ENCODE results near the gene KMT2A.
"Not testable (repeated sequence)": the region's sequence is repeated elsewhere in the genome, so short reads cannot be mapped to it uniquely, and the experiment has no call there.

KMT2A gene

DNA sequence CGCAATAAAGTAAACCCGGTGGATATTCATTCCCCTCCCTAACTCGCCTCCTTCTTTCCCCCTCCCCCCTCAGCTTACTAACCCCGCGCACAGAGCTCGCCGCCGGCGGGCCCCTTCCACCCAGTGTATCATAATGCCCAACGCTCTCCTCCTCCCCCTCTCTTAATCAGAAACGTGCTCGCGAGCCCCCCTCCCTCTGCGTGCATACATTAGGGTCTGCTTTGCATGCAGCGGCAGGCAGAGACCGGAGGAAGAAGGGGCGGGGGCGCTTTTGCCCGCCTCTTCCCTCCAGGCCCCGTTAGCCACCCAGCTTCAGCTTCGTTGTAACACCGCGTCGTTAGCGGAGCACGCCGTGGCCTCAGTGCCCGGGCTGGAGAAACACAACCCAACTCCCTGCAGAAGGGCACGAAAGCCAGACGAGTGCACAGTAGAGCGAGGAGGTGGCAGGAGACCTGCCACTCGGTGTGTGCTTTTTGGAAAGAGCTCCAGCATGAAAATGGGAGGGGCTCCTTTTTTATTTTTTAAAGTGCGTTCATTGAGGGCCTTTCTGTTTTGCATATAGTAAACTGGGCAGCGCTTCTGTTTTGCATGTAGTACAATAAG lies 901 bp upstream of the KMT2A start:
- peak; percentile 91 to 92 for DNase-seq

DNA sequence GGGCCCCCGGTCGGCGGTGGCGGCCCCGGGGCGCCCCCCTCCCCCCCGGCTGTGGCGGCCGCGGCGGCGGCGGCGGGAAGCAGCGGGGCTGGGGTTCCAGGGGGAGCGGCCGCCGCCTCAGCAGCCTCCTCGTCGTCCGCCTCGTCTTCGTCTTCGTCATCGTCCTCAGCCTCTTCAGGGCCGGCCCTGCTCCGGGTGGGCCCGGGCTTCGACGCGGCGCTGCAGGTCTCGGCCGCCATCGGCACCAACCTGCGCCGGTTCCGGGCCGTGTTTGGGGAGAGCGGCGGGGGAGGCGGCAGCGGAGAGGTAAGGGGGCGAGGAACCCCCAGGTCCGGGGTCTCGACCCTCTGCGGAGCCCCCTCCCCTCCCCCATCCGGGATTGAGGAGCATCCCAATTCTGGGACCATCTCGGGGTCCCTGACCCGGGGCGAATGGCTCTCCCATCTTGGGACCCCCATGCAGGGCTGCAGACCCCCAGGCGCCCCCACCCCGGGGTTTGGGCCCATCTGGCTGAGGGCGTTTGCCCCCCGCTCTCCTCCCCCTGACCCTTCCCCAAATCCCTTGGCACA lies 431 bp downstream of the KMT2A start:
- no peak for DNase-seq

DNA sequence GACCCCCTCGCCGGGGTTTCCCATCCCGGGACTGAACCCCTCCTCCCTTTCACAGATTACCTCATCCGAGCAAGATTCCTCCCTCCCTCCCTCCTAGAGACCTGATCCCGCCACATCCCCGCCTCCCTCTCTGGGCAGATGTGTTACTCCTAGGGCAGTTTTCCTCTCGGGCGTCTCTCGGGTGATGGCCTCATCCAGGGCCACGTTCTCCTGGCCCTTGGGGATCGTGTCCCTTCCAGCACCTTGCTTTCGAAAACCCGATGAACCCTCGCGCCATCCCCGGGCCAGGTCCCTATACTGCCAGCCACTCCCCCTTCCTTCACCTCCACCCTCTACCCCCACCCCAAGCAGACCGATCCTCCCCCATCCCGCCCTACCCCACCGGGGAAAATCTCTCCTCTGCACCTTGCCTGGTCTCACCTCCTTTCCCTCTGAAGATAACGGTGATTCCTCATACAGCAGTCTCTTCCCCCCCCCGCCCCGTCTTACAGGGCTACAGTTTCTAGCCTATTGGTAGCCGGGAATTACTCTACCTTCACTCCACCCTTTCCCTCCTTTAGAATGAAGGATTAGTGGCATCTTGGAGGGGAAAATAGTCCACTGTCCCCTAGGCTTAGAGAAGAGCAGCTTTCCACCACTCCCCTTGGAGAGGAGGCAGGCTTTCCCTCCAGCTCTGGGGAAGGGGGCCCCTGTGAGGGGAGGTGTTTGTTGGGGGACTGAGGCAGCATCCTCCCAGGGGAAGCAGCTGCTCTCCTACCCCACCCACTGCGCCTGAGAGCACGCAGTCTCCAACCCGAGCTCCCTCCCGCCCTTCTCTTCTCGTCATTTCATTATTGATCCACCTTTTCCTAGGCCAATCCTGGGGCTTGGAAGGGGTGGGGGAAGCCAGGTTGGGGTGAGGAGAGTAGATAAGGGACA lies 1.2 kb downstream of the KMT2A start:
- DNase-seq: peak; percentile 18 to 47

DNA sequence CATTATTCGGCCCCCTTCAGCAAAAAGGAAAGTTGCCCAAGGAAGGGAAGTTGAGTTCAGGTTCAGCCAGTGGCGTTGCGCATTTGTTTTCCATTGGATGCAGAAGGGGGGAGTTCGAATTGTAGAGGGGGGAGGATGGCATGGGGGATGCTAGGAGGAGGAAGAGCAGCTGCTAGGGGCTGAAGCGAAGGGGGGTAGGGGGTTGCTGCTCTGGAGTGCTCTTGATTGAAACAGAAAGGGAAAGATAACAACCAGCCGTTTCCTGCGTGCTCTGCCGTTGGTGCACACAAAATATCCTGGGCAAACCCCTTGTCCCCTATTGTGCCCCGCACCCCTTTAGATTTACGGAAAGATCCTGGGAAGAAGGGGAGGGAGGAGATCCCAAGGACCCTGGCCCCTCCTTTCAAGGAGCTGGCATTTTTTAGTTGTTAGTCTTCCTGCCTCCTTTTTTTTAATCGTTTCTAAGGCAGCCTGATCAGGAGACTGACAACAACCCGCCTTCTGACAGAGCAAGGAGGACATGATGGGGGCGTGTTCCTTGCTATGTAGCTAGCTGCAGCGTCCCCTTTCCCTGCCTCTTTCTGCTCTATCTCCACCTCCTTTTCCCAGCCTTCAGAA lies 2.1 kb downstream of the KMT2A start:
- DNase-seq: no peak

DNA sequence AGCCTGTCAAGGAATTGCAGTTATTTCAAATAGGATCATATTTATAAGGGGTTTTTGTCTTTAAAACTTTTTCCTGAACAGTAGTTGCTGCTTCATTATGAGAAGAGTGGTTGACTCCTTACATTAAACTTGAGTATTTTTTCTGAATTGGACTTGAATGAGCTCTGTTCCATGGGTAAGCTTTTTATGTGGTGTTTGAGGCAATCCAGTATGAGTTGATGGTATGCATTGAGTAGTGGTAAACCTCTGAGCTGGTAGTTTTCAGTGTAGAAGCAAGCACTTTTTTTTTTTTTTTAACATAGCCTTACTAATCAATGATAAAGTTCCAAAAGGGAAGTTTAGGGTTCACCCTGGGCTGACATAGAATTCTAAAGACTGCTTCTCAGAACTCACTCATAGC lies 3.4 kb downstream of the KMT2A start:
- no peak for DNase-seq

DNA sequence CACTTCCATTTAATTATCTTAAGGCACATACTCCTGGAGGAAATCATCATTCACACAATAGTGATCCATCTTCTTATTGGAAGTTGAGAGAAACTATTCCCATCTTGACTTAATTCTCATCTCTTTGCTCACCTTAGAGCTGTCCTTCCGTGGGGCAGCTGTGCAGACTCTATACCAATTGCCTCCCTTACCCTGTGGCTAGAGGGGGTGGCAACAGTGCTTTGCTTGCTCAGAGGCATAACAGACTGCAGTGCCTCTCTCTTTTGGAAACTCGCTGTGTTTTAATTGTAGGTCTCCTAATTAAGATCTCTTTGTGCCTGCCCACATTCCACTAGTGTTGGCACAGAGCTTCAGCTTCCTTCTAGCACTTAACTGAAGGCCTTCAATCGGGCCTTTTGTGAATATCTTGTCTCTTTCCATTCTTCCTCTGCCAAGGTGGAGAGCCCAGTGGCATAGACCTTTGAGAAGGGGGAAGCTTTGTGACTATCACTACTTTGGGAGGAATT lies 5.5 kb downstream of the KMT2A start:
- no peak for DNase-seq

DNA sequence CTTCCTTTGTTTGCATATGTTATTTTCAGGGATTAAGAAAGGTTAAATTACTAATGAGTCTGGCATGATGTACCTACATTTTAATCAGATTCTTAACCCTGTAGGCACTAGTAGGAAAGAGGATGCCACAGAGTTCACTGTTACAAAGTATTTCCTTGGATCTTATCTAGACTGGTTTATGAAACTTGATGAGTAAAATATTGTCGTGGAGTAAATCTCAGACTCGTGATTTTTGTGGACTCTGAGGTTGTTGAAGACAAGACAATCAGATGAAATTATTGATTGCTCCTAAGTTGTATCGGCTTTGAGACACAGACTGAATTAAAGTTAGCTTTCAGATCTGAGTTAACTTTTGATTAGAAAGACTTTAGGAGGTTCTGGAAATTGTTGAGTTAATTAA lies 6.0 kb downstream of the KMT2A start:
- DNase-seq: no peak

DNA sequence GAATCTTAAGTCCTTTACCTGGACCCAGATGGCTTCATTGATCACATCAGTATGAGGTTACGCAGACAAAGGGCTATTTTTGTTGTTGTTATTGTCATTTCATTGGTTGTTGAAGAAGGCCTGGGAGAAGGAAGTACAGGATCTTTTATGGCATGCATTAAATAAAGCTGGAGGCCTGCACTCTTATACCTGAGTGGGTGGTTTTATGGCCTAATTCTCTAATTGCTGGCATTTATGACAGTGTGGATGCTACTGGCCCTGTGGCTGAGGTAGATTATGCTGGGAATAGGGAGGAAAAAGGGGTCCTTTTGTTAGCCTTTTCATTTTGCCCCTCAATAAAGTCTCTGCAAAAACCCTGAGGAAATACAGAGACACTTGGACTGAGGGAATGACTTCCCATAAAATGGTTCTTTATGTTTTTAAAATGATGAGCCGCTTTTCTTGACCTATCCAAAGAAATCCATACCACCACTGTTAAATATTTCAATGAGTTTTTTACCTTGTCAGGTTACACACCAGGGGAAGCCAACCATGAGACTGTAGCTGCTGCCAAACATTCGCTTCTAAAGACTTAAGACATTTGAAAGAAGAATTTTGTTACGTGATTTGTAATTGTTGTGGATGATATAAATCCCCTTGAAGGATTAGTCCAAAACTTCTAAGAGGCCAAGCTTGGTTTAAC lies 6.8 kb downstream of the KMT2A start:
- no peak for DNase-seq

DNA sequence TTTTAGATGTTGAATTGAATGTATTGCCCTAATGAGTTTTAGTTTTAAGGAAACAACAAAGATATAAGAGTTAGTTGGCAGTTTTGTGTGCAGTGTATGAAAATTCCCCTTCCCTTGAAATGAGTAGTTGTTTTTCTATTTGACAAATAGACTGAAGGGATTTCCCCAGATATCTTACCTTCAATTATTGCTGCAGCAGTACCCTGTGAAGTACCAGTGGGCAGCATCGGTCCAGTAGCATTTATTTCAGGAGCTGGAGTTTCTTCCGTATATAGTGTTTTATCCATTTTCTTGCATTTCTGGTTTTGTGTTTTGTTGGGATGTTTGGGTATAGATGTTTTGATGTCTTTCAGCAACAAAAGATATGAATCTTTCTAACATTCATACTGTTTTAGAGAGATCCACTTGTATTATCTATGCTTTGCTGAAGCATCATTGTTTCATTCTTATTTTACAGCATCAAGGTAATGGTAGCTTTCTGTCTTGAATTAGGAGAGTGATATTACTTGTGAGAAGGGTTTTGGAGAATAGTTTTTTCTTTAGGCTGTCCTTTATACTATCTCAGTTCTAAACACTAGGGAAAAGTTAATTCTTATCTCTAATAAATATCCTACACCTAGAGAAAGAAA lies 7.4 kb downstream of the KMT2A start:
- DNase-seq: no peak

DNA sequence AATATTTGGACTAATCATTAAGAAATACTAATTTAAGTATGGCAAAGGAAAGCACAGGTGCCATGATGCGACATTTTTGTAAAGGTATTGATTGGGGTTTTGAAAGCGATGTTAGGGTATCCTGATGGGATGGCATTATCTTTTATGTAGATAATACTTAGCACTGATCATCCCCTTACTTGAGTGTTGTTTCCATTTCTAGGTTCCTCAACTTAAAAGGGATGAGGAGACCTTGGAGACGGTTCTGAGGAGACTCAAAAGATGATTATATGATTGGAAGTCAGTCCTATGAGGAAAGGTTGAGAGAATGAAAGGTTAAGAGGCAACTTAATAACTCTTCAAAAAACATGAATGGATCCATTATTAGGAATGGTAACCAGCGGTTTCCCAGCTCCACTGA lies 11.1 kb downstream of the KMT2A start:
- no peak for DNase-seq

DNA sequence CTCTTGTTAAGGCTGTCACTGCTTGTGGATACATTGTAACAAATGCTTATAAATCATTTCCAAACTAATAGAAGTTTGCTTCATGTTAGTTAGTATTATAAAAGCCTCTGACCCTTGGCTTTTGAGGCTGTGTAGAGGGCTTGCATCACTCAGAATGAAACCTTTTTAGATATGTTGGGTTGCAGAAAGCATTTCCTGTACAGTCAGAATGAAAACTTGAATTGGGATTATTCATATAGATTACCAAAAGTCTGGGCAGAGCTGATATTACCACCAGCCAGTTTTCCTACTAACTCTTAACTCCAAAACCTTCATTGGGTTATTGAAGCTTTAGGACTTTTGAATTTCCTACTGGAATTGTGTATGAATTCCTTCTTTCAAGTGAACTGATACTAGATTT lies 12.0 kb downstream of the KMT2A start:
- DNase-seq: no peak

DNA sequence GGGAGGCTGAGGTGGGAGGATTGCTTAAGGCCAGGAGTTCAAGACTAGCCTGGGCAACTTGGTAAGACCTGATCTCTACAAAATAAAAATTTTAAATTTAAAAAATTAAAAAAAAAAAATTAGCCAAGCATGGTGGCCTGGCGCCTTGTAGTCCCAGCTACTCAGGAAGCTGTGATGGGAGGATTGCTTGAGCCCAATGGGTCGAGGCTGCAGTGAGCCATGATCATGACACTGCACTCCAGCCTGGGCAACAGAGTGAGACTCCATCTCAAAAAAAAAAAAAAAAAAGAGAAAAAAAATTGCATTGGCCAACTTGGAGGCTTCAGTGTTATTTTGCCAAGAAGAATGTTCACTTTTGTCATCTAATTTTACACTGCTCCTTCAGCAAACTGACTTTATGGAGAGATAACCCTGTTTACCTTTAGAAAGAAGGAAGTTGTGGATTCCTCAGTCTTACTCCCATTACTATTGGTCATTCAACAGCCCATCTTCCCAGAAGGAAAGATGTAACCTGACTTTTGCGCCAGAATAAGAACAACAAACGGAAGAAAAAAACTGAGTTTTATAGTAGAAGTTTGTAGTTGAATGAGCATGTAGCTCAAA lies 13.1 kb downstream of the KMT2A start:
- no peak for DNase-seq

DNA sequence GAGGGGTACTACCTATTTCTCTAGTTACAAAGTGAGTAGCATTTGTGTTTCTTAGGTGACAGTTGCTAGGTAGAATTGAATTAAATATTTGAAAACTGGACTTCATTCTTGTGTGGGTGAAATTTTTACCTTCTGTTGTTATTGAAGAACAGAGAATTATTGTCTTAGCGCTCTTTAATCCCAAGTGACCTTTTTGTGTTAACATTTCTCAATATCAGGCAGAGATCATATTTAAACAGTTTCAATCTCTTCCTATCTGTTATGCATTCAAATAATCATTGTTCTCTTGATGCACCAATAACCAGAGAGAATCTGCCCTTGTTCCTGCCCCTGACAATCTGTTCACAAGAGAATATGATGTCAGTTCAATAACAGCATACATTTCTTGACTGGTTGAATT lies 14.2 kb downstream of the KMT2A start:
- no peak for DNase-seq

DNA sequence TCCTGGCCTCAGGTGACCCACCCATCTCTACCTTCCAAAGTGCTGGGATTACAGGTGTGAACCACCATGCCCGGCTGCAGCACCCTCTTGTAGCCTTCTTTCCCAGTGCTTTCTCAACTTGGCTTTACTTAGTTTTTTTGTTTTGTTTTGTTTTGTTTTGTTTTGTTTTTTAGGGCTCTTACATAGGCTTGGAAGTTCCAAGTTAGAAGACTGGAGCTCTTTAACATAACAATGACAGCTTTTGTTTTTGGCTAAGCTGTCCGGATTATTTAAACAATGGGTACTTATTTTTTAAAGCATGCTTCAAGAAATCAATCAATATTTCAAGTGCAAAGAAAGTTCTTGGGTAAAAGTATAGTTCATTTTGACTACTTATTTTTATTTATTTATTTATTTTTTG lies 25.9 kb downstream of the KMT2A start:
- no peak for DNase-seq

DNA sequence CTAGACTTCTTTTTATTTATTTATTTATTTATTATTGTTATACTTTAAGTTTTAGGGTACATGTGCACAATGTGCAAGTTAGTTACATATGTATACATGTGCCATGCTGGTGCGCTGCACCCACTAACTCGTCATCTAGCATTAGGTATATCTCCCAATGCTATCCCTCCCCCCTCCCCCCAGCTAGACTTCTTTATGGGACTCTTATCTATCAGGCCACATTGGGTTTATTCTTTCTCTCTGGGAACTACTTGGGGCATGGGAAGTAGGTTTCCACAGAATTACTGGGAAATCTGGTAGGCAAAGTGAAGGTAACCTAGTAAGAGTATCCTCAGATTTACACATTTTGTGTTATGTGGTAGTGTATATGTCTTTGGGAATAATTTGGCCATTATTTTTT lies 32.7 kb downstream of the KMT2A start:
- DNase-seq: not testable (repeated sequence)

DNA sequence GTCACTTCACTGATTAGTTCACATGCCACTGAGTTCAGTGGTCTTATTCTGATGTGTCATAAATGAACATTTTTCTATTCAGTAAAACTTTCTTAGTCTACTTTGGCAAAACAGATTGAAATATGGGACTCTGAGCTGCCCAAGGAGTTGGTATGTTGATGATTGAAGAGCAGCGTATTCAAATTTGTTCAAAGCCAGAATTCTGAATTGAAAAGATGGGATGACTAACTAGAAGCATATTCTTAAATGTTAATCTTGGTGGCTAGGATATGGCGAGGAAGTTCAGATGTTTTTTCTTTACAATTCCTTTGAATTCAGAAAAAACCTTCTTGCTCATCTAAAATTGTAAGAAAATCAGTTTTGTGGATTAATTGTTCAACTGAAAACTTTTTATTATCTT lies 34.7 kb downstream of the KMT2A start:
- no peak for DNase-seq

DNA sequence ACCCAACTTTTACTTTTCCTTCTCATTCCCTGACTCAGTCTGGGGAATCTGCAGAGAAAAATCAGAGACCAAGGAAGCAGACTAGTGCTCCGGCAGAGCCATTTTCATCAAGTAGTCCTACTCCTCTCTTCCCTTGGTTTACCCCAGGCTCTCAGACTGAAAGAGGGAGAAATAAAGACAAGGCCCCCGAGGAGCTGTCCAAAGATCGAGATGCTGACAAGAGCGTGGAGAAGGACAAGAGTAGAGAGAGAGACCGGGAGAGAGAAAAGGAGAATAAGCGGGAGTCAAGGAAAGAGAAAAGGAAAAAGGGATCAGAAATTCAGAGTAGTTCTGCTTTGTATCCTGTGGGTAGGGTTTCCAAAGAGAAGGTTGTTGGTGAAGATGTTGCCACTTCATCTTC lies 37.2 kb downstream of the KMT2A start:
- DNase-seq: no peak

DNA sequence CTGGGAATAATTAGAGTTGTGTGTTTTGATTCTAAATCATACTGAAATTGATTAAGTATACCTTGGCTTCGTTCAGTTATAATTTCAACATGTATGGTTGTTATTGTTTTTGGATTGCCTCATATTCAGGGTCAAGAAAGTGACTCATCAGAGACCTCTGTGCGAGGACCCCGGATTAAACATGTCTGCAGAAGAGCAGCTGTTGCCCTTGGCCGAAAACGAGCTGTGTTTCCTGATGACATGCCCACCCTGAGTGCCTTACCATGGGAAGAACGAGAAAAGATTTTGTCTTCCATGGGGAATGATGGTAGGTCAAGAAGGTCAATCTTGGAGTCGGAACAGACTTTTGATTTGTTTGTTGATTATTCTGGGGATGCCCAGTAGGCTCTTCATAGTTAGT lies 40.4 kb downstream of the KMT2A start:
- DNase-seq: peak in 1 of 2 experiments; percentile 48

DNA sequence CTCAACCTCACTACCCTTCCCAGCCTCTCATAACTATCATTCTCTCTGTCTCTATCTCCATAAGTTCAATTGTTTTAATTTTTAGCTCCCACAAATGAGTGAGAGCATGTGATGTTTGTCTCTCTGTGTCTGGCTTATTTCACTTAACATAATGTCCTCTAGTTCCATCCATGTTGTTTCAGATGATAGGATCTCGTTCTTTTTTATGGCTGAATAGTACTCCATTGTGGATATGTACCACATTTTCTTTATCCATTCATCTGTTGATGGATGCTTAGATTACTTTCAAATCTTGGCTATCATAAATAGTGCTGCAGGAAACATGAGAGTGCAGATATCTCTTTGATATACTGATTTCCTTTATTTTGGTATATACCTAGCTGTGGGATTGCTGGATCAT lies 44.9 kb downstream of the KMT2A start:
- not testable (repeated sequence) for DNase-seq

DNA sequence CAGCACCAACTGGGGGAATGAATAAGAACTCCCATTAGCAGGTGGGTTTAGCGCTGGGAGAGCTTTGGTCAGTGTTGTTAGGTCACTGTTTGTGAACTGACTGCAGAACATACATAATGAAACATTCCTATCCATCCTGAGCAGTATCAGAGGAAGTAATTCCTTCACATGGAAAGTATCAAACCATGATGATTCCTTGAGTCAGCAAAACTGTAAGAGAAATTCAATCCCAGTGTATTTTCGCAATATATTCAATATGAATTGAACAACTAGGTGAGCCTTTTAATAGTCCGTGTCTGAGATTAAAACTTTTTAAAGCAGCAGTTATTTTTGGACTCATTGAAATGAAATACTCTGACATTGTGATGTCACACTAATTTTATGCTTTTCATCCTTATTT lies 48.1 kb downstream of the KMT2A start:
- DNase-seq: no peak

DNA sequence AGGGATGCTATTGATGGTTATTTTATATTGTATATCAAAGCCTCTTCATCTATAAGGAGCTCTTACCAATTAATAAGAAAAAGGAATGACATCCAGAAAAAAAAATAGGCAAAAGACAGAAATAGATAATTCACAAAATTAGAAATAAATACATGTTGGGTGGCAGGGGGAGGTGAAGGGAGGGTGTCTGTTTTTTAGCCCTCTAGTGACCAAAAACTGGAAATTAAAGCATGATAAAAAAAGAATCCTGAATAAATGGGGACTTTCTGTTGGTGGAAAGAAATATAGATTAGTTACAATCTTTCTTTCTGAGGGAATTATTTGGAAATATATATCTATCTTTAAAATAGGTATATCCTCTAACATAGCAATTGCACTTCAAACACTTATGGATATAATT lies 49.0 kb downstream of the KMT2A start:
- no peak for DNase-seq

DNA sequence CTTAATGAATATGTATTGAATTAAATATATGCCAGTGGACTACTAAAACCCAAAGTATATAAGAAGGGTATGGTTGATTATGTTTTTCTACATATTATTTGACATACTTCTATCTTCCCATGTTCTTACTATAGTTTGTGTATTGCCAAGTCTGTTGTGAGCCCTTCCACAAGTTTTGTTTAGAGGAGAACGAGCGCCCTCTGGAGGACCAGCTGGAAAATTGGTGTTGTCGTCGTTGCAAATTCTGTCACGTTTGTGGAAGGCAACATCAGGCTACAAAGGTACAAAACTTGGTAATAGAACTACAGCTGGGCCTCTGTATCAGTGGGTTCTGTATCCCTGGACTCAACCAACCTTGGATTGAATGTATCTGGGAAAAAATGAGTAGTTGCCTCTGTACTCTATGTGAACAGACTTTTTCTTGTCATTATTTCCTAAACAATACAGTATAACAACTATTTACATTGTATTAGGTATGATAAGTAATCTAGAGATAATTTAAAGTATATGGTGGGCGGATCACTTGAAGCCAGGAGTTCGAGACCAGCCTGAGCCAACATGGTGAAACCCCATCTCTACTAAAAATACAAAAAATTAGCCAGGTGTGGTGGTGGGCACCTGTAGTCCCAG lies 52.3 kb downstream of the KMT2A start:
- DNase-seq: peak; percentile 14 to 52
